Heart right ventricle (tissue), 16 donors: ENCODE data around the gene RUVBL1. TPM values are rescaled to one million over a fixed set of nuclear protein-coding genes. Genes with fewer than 3 reads are reported as not detected.

Experiments
- ATAC-seq, 8 donors: fragments of 200-7000 bp; cut with Tn5 transposase; one replicate each; pipeline ENCODE4 v1.9.1; 2020; ENCODE audit warnings: mild to moderate bottlenecking in 8 of 8, moderate library complexity in 8 of 8, moderate number of reproducible peaks in 1 of 8
- DNase-seq, 2 donors: peaks; one replicate each; pipeline ENCODE4 v3.0.0-alpha.2; 2020
- H3K27ac ChIP-seq, 10 donors: fragments of 200-600 bp; sonication (generic) in 2 of 10; one replicate each; pipeline versions ENCODE4 v1.5.0 to v1.8.0; 2020 to 2022; ENCODE audit warnings: mild to moderate bottlenecking in 3 of 10
- H3K27me3 ChIP-seq, 7 donors: fragments of 200-600 bp; one replicate each; pipeline ENCODE4 v1.8.0; 2021 to 2022; ENCODE audit warnings: mild to moderate bottlenecking in 2 of 7
- H3K36me3 ChIP-seq, 9 donors: fragments of 200-600 bp; sonication (generic) in 1 of 9; one replicate each; pipeline versions ENCODE4 v1.5.0 to v1.8.0; 2020 to 2022; ENCODE audit warnings: mild to moderate bottlenecking in 2 of 9
- H3K4me1 ChIP-seq, 9 donors: fragments of 200-600 bp; sonication (generic) in 1 of 9; one replicate each; pipeline versions ENCODE4 v1.5.0 to v1.8.0; 2020 to 2022; ENCODE audit warnings: mild to moderate bottlenecking in 4 of 9
- H3K4me3 ChIP-seq, 10 donors: fragments of 200-600 bp; sonication (generic) in 2 of 10; one replicate each; pipeline versions ENCODE4 v1.5.0 to v1.8.0; 2020 to 2022; ENCODE audit warnings: mild to moderate bottlenecking in 7 of 10, moderate library complexity in 2 of 10
- H3K9me3 ChIP-seq, 11 donors: fragments of 200-600 bp in 10 of 11; sonication (generic) in 2 of 11; one replicate each; pipeline versions ENCODE4 v1.5.0 to v1.8.0; 2013 to 2022; ENCODE audit warnings: mild to moderate bottlenecking in 2 of 11, control low read depth in 1 of 11, moderate library complexity in 1 of 11
- WGBS, 2 donors: extraction: QIAGEN DNeasy Blood & Tissue Kit; methylation state at CpG; one replicate each; pipeline ENCODE4 v1.1.7; 2013; ENCODE audit warnings: inconsistent platforms in 1 of 2; 5-methylcytosine and 5-hydroxymethylcytosine counted together
- intact Hi-C, 10 donors: fragments of 100-400 bp; cut with DNase I; formaldehyde crosslinking; loops; one replicate each; pipeline versions ENCODE4 v1.11.1 to v1.14.2; 2022
- polyA plus RNA-seq, 2 donors: library from polyadenylated mRNA; stranded (reverse); fragments of 200-250 nt; gene quantifications; one replicate each; pipeline ENCODE4 v1.2.3, GENCODE V29; 2013
- total RNA-seq, 10 donors: library from RNA; stranded (reverse); fragmentation: NEBNext Ultra II Directional in 3 of 10; extraction: Animal tissue kit (Norgen Biotek cat#: 25700) in 3 of 10; gene quantifications; one replicate each; pipeline versions ENCODE4 v1.2.1 to v1.2.4, GENCODE V29; 2021 to 2023
- TF ChIP-seq, protein P1 (sequence below), 9 donors: fragments of 200-600 bp; sonication (generic) in 2 of 9; IDR thresholded peaks; one replicate each; pipeline versions ENCODE4 v1.5.0 to v1.8.0; 2021 to 2022; ENCODE audit warnings: antibody characterized with exemption in 9 of 9, mild to moderate bottlenecking in 5 of 9, moderate library complexity in 1 of 9
- donor health status: Arrhythmogenic right ventricular cardiomyopathy.
- donor health status: ischemic (EF 13 %, LVEDD 7.1; RV severe dilation, severe dysfunction).
- donor health status: healthy with polysubstance abuse.
- donor health status: DM: no; HTN: yes; CAD: no.
- donor health status: DM: no; HTN: no; CAD: no.
- donor health status: ischemic (EF 25% LVEDD 6.9; RV normal size, moderate dysfunction).
- donor health status: ischemic (EF 25% LVEDD 5.7; RV mildly dilated, moderate dysfunction).
- donor health status: healthy.
- donor health status: DM: yes; HTN: yes; CAD: no.
- donor health status: Ischemic cardiomyopathy.
- donor health status: ischemic (EF 35%, LVEDD 5.7; RV mildly dilated, moderate dysfunction).
- donor health status: nonischemic (EF 11% LVEDD 7.7; RV severe dilation, severe dysfunction).
- donor health status: DM: yes; HTN: yes; CAD: no.
- donor health status: PGD.
- donor health status: ischemic (EF 29% LVEDD 5.4; RV normal size, mild dysfunction).
- donor health status: nonischemic (EF 23%, LVEDD 6.1; RV moderate dilation, normal function).

RUVBL1 gene
- total and polyA plus RNA-seq, 12 donors: 9.4 to 38.5 (median 25.6) TPM

DNA sequence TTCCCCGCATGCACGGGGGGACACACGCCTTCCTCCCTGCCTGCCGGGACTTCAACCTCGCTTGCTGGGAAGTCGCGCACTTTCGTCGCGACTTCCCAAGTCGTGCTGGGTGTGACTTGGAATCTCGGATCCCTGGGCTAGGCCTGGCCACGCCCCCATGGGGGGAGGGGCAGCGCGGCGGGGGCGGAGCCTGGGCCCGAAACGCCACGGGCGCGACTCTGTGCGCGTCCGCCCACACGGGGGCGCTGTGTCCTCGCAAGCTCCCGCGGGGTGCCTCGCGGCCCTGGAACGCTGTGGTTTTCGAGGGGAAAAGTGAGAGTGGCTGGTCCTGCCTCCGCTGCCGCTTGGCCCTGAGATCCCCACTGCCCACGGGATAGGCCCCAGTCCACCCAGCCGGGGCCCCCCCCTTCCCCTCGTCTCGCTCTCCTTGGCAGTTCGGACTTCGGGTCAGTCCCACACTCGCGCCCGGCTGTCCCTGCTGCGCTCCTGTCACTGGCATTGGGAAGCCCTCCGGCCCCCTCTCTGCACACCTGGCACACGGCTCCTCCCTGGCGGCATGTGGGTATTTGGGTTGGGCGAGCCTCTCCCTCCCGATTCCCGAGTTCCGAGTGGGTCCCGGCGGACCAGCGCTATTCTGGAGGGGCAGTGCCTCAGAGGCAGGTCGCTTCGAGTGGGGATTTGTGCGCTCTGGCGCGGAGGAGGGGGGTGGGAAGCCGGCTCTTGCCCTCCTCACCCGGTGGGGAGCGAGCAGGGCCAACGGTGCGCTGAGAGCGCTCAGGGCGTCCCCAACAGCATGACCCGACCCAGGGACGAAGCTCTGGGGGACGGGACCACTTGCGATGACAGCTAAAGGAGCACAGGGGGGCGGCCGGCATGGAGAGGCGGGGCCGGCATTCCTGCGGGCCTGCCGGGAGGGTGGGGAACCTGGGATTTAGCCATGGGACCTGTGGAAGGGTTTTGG lies 47.8 kb downstream of the RUVBL1 start:
- Histone ChIP-seq H3K9me3 (no peaks in the 10 kb centered on the region), H3K4me3 (peak overlapping the region; percentile 38 to 63 (median 56)), H3K27me3 (no peaks in the 10 kb centered on the region), H3K4me1 (peaks cover 6 to 68% (median 46%) of the 10 kb centered on the region in 9 donors), H3K27ac (peak overlapping the region in 9 of 10 donors; percentile 33 to 65 (median 55)), H3K36me3 (peaks cover 0 to 44% (median 6%) of the 10 kb centered on the region in 9 donors)
- TF ChIP-seq, protein P1, sequence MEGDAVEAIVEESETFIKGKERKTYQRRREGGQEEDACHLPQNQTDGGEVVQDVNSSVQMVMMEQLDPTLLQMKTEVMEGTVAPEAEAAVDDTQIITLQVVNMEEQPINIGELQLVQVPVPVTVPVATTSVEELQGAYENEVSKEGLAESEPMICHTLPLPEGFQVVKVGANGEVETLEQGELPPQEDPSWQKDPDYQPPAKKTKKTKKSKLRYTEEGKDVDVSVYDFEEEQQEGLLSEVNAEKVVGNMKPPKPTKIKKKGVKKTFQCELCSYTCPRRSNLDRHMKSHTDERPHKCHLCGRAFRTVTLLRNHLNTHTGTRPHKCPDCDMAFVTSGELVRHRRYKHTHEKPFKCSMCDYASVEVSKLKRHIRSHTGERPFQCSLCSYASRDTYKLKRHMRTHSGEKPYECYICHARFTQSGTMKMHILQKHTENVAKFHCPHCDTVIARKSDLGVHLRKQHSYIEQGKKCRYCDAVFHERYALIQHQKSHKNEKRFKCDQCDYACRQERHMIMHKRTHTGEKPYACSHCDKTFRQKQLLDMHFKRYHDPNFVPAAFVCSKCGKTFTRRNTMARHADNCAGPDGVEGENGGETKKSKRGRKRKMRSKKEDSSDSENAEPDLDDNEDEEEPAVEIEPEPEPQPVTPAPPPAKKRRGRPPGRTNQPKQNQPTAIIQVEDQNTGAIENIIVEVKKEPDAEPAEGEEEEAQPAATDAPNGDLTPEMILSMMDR (IDR thresholded peaks at IDR 0.05): peak; percentile 94 to 99 (median 97)
- 2 to 5% methylated on average over 78 of the region's 78 CpGs for WGBS, 2 donors
- ATAC-seq (peak; percentile 84 to 95 (median 92)), DNase-seq (peak; percentile 85 to 92)
- intact Hi-C loops: loop anchor here in 3 of 10 donors (5.0 to 10.0 kb wide), 3 partner anchors 56 to 531 kb away; no protein-coding TSS in a partner anchor

DNA sequence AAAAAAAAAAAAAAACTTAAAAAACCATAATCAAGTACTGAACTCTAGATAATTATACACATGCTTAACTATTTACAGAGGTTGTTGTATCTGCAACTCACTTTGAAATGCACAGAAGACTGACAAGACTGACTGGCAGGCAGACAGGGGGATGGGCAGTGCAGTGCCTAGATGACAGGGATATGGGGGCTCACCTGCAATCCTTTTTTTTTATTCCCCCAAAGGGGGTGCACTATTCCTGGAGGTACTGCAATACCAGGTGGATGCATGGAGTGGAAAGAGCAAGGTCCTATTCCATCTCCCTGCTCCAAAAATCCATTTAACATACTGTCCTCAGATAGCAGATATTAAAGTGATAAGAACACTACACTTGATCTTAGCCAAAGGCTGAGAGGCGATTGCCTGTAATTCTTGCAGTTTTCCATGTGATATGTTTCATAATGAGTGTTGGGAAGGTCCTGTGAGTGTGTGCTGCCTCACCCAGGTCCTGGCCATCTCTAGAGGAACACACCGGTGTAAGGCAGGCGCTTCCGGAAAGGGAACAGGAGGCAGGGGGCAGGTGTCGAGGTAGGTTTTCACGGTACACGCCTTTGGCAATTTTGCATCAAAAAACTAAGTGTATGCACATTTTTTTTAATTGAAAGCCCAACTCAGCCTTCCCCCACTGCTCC lies 48.6 kb downstream of the RUVBL1 start:
- intact Hi-C loops: loop anchor here in 4 of 10 donors (5.0 to 10.0 kb wide), 4 partner anchors 57 to 532 kb away; no protein-coding TSS in a partner anchor
- WGBS, 2 donors: 26 to 28% methylated on average over 7 of the region's 7 CpGs
- Histone ChIP-seq H3K4me1 (peaks cover 6 to 62% (median 46%) of the 10 kb centered on the region in 9 donors), H3K9me3 (no peaks in the 10 kb centered on the region), H3K36me3 (peaks cover 0 to 45% (median 11%) of the 10 kb centered on the region in 9 donors), H3K27me3 (no peaks in the 10 kb centered on the region), H3K27ac (peak overlapping the region in 7 of 10 donors; percentile 2 to 65 (median 55)), H3K4me3 (peak overlapping the region in 9 of 10 donors; percentile 38 to 63 (median 56))
- TF ChIP-seq, protein P1 (IDR thresholded peaks at IDR 0.05): no peak
- no peak for DNase-seq
- peak in 5 of 8 donors; percentile 0 to 3 (median 1) for ATAC-seq

DNA sequence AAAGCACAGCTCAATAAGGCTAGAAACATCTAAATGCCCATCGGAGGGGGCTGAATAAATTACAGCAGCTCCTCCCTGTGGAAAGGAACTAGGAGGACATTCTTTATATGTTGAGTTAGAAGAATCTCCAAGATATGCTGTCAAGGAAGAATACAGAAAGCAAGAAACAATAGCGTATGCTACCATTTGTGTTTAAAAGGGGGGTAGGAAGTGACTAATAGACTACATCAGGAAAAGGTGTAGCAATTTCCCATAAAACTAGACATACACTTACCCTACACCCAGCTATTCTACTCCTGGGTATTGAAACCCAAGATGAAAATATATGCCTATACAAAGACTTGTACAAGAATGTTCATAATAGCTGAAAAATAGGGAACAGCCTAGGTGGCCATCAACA lies 49.8 kb downstream of the RUVBL1 start:
- ATAC-seq (peak in 1 of 8 donors; percentile 7), DNase-seq (no peak)
- Histone ChIP-seq H3K36me3 (peaks cover 4 to 52% (median 23%) of the 10 kb centered on the region in 9 donors), H3K27me3 (no peaks in the 10 kb centered on the region), H3K4me1 (peaks cover 6 to 55% (median 38%) of the 10 kb centered on the region in 9 donors), H3K9me3 (no peaks in the 10 kb centered on the region), H3K4me3 (no peak overlapping the region), H3K27ac (peak overlapping the region in 9 of 10 donors; percentile 23 to 70 (median 57))
- TF ChIP-seq, protein P1 (IDR thresholded peaks at IDR 0.05): no peak
- intact Hi-C loops: loop anchor here in 2 of 10 donors (5.0 to 10.0 kb wide), 2 partner anchors 61 to 382 kb away; no protein-coding TSS in a partner anchor
- WGBS, 2 donors: 64 to 65% methylated on average over 2 of the region's 2 CpGs
